OCI-LY1 (cell line): ENCODE data around the gene GNGT1.

Experiments
- H2AFZ ChIP-seq: fragments of 200-600 bp; sonication (generic), shearing (Covaris generic); 2 replicates; pipeline ENCODE4 v1.6.0; 2014; ENCODE audit warnings: antibody characterized with exemption, mild to moderate bottlenecking, low read length
- H3F3A ChIP-seq: fragments of 200-600 bp; sonication (generic), shearing (Covaris generic); 2 replicates; pipeline ENCODE4 v1.6.0; 2014; ENCODE audit warnings: mild to moderate bottlenecking, antibody characterized with exemption, low read length, moderate library complexity; ENCODE audit not compliant: insufficient read depth
- H3K27ac ChIP-seq: fragments of 200-600 bp; sonication (generic); 2 replicates; pipeline ENCODE4 v1.5.1; 2014; ENCODE audit warnings: low read length, mixed run types, mild to moderate bottlenecking, low read depth; ENCODE audit not compliant: poor library complexity, severe bottlenecking
- H3K27me3 ChIP-seq: fragments of 200-600 bp; sonication (generic); 2 replicates; pipeline ENCODE4 v1.6.0; 2014; ENCODE audit warnings: antibody characterized with exemption, mild to moderate bottlenecking, low read length, moderate library complexity; ENCODE audit not compliant: insufficient read depth
- H3K36me3 ChIP-seq: fragments of 200-600 bp; sonication (generic); 2 replicates; pipeline ENCODE4 v1.6.1; 2014; ENCODE audit warnings: mild to moderate bottlenecking, antibody characterized with exemption, low read length, moderate library complexity, mixed read lengths; ENCODE audit not compliant: insufficient read depth
- H3K4me1 ChIP-seq: fragments of 200-600 bp; sonication (generic); 2 replicates; pipeline ENCODE4 v1.5.1; 2014; ENCODE audit warnings: mild to moderate bottlenecking, low read length, moderate library complexity; ENCODE audit not compliant: insufficient read depth, severe bottlenecking
- H3K4me2 ChIP-seq: fragments of 200-600 bp; sonication (generic), shearing (Covaris generic); 2 replicates; pipeline ENCODE4 v1.6.1; 2014; ENCODE audit warnings: low read length
- H3K4me3 ChIP-seq: fragments of 200-600 bp; sonication (generic); 2 replicates; pipeline ENCODE4 v1.5.1; 2014; ENCODE audit warnings: low read length, low read depth, mild to moderate bottlenecking, mixed read lengths; ENCODE audit not compliant: poor library complexity, severe bottlenecking
- H3K79me2 ChIP-seq: fragments of 200-600 bp; shearing (Covaris generic); 2 replicates; pipeline ENCODE4 v1.6.1; 2016; ENCODE audit warnings: mixed run types, low read length, mixed read lengths; ENCODE audit not compliant: insufficient read depth
- H3K9ac ChIP-seq: fragments of 200-600 bp; sonication (generic), shearing (Covaris generic); 2 replicates; pipeline ENCODE4 v1.6.1; 2014; ENCODE audit warnings: mild to moderate bottlenecking, low read length, mixed read lengths
- H3K9me2 ChIP-seq: fragments of 200-600 bp; sonication (generic), shearing (Covaris generic); 2 replicates; pipeline ENCODE4 v1.6.1; 2014; ENCODE audit warnings: low read depth, mild to moderate bottlenecking, low read length, mixed read lengths
- H3K9me3 ChIP-seq: fragments of 200-600 bp; shearing (Covaris generic); 2 replicates; pipeline ENCODE4 v1.6.1; 2014; ENCODE audit warnings: low read length, mixed read lengths
- H4K20me1 ChIP-seq: fragments of 200-600 bp; sonication (generic), shearing (Covaris generic); 2 replicates; pipeline ENCODE4 v1.6.0; 2016; ENCODE audit warnings: mild to moderate bottlenecking, low read length; ENCODE audit not compliant: insufficient read depth
- EZH2 ChIP-seq: fragments of 200-600 bp; sonication (generic), shearing (Covaris generic); IDR thresholded peaks from 2 replicates; pipeline ENCODE4 v1.8.0; 2017; ENCODE audit warnings: borderline replicate concordance, mixed run types, mild to moderate bottlenecking, antibody characterized with exemption, low read length, moderate library complexity, mixed read lengths
- TF ChIP-seq, protein P1 (sequence below): fragments of 200-600 bp; sonication (generic), shearing (Covaris generic); IDR thresholded peaks from 2 replicates; pipeline ENCODE4 v1.5.1; 2017; ENCODE audit warnings: mild to moderate bottlenecking, antibody characterized with exemption, low read length, moderate library complexity, mixed read lengths

Gene GNGT1

DNA sequence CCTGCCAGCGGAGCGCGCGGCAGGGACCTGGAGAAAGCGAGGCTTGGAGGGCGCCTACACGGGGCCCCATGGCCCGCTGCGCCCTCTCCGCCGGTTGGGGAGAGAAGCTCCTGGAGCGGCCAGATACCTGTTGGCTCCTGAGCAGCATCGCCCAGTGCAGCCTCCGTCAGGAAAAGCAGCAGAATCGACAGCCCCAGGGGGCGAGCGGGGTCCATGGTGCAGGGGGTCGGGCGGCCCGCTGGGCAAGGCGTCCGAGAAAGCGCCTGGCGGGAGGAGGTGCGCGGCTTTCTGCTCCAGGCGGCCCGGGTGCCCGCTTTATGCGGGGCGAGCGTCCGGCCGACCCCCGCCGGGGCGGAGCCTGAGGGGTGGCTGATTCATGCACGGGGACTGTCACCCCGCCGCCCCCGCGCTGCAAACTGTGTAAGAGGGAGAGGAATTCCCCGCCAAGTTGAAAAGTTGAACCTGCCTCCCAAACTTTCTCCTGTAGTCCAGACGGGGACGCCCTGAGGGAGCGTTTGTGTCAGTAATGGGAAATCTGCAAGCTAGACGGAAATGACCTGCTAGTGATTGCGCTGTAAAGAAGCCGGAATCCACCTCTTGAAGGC is 15.8 kb upstream of the GNGT1 start, which contains the start of gene TFPI2:
TFPI2 (minus strand) TSS at position 290 of the 605 bp plus-strand sequence; CDS start at position 215, 75 bp downstream.
- Histone ChIP-seq H3K27ac (no peak within 1 kb of the TSS), H3F3A (no peaks in the 10 kb centered on the region), H3K9me2 (no peaks in the 10 kb centered on the region), H3K4me1 (peaks cover 20% of the 10 kb centered on the region), H3K9me3 (no peaks in the 10 kb centered on the region), H4K20me1 (no peaks in the 10 kb centered on the region), H3K36me3 (no peaks in the 10 kb centered on the region), H3K79me2 (no peaks in the 10 kb centered on the region), H3K4me2 (peak within 1 kb of the TSS; percentile 82), H3K4me3 (peak within 1 kb of the TSS; percentile 64), H3K9ac (peak within 1 kb of the TSS; percentile 45; the same call in 1 of the 2 replicates), H3K27me3 (no peaks in the 10 kb centered on the region), H2AFZ (no peak within 1 kb of the TSS)
- TF ChIP-seq EZH2, result no peak
- TF ChIP-seq, protein P1, sequence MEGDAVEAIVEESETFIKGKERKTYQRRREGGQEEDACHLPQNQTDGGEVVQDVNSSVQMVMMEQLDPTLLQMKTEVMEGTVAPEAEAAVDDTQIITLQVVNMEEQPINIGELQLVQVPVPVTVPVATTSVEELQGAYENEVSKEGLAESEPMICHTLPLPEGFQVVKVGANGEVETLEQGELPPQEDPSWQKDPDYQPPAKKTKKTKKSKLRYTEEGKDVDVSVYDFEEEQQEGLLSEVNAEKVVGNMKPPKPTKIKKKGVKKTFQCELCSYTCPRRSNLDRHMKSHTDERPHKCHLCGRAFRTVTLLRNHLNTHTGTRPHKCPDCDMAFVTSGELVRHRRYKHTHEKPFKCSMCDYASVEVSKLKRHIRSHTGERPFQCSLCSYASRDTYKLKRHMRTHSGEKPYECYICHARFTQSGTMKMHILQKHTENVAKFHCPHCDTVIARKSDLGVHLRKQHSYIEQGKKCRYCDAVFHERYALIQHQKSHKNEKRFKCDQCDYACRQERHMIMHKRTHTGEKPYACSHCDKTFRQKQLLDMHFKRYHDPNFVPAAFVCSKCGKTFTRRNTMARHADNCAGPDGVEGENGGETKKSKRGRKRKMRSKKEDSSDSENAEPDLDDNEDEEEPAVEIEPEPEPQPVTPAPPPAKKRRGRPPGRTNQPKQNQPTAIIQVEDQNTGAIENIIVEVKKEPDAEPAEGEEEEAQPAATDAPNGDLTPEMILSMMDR, result no peak

DNA sequence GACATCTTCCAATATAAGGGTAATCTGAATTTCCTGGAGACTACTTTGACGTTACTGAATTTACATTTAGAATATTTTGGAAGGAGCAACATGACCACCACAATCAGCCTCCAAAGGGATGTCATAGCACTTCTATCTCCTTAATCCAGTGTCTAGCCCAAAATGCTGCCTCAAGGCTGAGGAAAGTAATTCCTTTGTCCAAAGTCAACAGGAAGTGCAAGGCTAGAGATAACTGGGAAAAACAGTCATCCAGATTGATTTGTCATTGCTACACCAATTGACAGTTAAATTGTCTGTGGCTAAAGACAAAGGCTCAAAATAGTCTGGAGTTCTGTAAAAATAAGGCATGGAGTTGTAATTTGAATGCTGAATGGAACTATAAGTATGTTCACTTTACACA is 11.9 kb upstream of the GNGT1 start:
- H3K9me3 ChIP-seq, result no peaks in the 10 kb centered on the region
- no peaks in the 10 kb centered on the region for H3K27me3 ChIP-seq
- no peak overlapping the region for H3K27ac ChIP-seq
- H3K9me2 ChIP-seq, result no peaks in the 10 kb centered on the region
- TF ChIP-seq EZH2, result no peak
- TF ChIP-seq, protein P1, result no peak
- no peaks in the 10 kb centered on the region for H3K36me3 ChIP-seq
- H3K4me2 ChIP-seq, result no peak overlapping the region
- no peaks in the 10 kb centered on the region for H4K20me1 ChIP-seq
- no peak overlapping the region for H2AFZ ChIP-seq
- peaks cover 20% of the 10 kb centered on the region for H3K4me1 ChIP-seq
- H3K79me2 ChIP-seq, result no peaks in the 10 kb centered on the region
- no peak overlapping the region for H3K9ac ChIP-seq
- H3K4me3 ChIP-seq, result no peak overlapping the region
- no peaks in the 10 kb centered on the region for H3F3A ChIP-seq

DNA sequence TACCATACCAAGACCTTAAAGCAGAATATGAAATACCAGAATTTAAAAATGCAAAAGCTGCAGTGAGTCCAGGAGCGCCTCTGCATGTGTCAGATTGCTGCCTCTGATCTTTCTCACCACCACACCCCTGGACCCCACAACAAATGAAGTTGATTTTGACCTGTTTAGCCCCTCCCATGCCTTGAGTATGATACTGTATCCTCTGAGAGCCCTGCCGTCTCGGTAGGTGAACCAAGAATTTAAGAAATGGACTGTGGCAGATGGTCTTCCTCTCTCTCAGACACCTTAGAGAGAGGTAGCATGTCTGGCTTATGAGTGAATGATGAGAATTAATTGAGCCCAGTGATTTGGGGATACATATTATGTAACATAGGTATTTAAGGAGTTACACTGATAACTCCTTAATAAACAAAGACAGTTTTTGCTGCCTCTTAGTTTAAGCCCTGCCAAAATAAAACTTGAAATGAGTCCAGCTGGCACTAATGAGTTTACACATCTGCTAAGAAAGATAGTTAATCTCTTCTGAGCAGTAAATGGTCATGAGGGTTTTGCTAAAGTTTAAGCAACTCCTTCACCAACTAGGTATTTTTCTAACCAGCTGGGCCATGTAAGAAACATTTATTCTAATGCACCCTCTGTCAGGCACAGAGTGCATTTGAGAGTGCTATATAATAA is 11.3 kb upstream of the GNGT1 start:
- no peak overlapping the region for H3K4me2 ChIP-seq
- no peak overlapping the region for H2AFZ ChIP-seq
- H3K4me3 ChIP-seq, result no peak overlapping the region
- H3K9me3 ChIP-seq, result no peaks in the 10 kb centered on the region
- TF ChIP-seq EZH2, result no peak
- TF ChIP-seq, protein P1, result no peak
- no peaks in the 10 kb centered on the region for H3K9me2 ChIP-seq
- H3K36me3 ChIP-seq, result no peaks in the 10 kb centered on the region
- H3K27ac ChIP-seq, result no peak overlapping the region
- no peaks in the 10 kb centered on the region for H3K27me3 ChIP-seq
- peaks cover 14% of the 10 kb centered on the region for H3K4me1 ChIP-seq
- no peaks in the 10 kb centered on the region for H3K79me2 ChIP-seq
- no peak overlapping the region for H3K9ac ChIP-seq
- no peaks in the 10 kb centered on the region for H3F3A ChIP-seq
- no peaks in the 10 kb centered on the region for H4K20me1 ChIP-seq
